Subcutaneous adipose tissue (tissue), 4 donors: ENCODE measurements around the gene RETNLB. TPM values are rescaled to one million over a fixed set of nuclear protein-coding genes. Genes with fewer than 3 reads are reported as not detected.

Experiments used
- small RNA-seq: library from RNA; depleted of rRNA; stranded (forward); fragments of <200 nt; gene quantifications from one replicate; pipeline ENCODE3, GENCODE V24; 2016
- total RNA-seq, 4 donors: library from RNA; depleted of rRNA; stranded (reverse); fragments of >200 nt; gene quantifications; one replicate each; pipeline ENCODE4 v1.1.0, GENCODE V29; 2016
- TF ChIP-seq, protein P1 (sequence below): fragments of 450-650 bp; IDR thresholded peaks from one replicate; pipeline ENCODE4 v1.5.1; 2016; ENCODE audit warnings: low read depth, mild to moderate bottlenecking, control low read depth, antibody characterized with exemption, moderate library complexity

The RETNLB gene
- total RNA-seq, 4 donors from 2014 or later, result not detected

- TF ChIP-seq, protein P1, sequence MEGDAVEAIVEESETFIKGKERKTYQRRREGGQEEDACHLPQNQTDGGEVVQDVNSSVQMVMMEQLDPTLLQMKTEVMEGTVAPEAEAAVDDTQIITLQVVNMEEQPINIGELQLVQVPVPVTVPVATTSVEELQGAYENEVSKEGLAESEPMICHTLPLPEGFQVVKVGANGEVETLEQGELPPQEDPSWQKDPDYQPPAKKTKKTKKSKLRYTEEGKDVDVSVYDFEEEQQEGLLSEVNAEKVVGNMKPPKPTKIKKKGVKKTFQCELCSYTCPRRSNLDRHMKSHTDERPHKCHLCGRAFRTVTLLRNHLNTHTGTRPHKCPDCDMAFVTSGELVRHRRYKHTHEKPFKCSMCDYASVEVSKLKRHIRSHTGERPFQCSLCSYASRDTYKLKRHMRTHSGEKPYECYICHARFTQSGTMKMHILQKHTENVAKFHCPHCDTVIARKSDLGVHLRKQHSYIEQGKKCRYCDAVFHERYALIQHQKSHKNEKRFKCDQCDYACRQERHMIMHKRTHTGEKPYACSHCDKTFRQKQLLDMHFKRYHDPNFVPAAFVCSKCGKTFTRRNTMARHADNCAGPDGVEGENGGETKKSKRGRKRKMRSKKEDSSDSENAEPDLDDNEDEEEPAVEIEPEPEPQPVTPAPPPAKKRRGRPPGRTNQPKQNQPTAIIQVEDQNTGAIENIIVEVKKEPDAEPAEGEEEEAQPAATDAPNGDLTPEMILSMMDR, result no peak
Observed at GRCh38 chr3:108728105-108728504, 29.1 kb downstream of the RETNLB start.

DNA sequence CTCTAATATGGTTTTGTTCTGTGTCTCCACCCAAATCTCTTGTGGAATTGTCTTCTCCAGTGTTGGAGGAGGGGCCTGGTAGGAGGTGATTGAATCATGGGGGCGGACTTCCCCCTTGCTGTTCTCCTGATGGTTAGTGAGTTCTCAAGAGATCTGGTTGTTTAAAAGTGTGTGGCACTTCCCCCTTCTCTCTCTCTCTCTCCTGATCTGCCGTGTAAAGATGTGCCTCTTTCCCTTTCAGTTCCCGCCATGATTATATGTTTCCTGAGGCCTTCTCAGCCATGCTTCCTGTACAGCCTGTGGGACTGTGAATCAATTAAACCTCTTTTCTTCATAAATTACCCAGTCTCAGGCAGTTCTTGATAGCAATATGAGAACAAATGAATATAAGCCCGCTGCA, 33.1 kb downstream of the RETNLB start:
- TF ChIP-seq, protein P1, result no peak

- TF ChIP-seq, protein P1, result no peak
Observed at GRCh38 chr3:108722724-108723123, 34.5 kb downstream of the RETNLB start.

DNA sequence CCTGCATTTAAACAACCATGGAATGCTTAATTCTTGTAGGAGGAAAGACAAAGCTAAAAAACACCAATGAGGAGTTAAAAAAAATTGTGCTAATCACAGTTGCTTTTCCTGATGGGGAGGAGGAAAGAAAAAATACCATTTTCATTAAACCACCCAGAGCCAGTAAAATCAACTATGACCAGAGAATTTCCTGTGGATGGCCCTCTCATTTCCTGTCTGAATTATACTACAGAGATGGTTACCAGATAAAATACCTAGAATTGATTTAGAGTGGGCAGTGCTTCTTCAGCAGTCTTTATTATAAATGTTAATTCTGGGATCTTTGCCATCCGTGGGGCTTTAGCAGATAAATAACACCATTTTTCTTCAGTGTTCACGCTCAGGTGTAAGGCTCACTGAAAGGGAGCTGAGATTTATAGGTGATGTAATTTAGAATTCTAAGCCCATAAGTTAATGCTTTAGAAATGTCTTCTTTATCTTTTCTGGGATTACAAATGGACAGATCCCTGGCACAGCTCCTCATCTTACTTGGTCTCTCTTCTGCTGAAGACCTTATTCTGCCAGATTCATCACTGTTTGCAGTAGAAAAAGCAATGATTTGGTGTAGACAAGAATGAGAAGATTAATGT, 37.9 kb downstream of the RETNLB start:
- TF ChIP-seq, protein P1, result no peak

GRCh38 chr3:108718454-108718853, 38.8 kb downstream of the RETNLB start:
- TF ChIP-seq, protein P1, result no peak

DNA sequence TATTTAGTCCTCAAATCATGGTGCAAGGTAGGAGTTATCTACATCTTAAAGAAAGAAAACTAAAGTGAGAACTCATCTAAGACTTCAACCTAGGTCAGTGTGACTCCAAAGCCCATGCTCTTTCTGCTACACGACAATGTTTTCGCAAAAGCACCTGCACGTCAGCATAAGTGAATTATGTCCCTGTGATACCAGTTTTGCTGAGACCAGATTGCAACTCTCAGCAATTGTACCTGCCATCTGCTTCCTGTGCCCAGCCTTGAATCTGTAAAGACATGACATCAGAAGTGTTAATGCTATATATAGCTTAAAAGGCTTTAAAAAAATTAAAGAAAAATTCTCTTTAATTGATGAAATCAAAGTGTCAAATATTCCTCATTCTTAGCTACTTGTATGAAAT, 43.4 kb downstream of the RETNLB start:
- TF ChIP-seq, protein P1, result no peak

- TF ChIP-seq, protein P1, result no peak
Observed at GRCh38 chr3:108713009-108713516, 44.1 kb downstream of the RETNLB start.

Small RNA genes lying within 50 kb of the gene (small RNA-seq; reads per million reads assigned to genes)
- not detected for gene AC092185.1

Other genes starting within 250 kb of the RETNLB start
- gene MYH15, start 246.8 kb downstream of the RETNLB start, total RNA-seq, result not detected
- gene CIP2A, start 168.0 kb downstream of the RETNLB start, total RNA-seq, result 1 to 10 TPM; 2.9 to 8.8 (median 8.1) TPM
- gene DZIP3, start 167.7 kb downstream of the RETNLB start, total RNA-seq, result 1 to 10 TPM; 6.2 to 9.5 (median 8.6) TPM
- 1 to 10 TPM in 2 of 4 donors, under 1 TPM in 1, not detected in 1; 0.66 to 2.0 (median 1.5) TPM for gene TRAT1, start 65.4 kb upstream of the RETNLB start, total RNA-seq
- not detected for gene GUCA1C, start 196.5 kb upstream of the RETNLB start, total RNA-seq